Measurements from ENCODE around the gene EFNA2. TPM values are rescaled to one million over a fixed set of nuclear protein-coding genes. Genes with fewer than 3 reads are reported as not detected.
"Not testable (repeated sequence)": the region's sequence is repeated elsewhere in the genome, so short reads cannot be mapped to it uniquely, and the experiment has no call there.

Gene EFNA2
- total RNA-seq, 4 donors from 2014 or later = 30.5 to 112 (median 40.6) TPM

GRCh38 chr19:1316466-1316865 lies 30.8 kb downstream of the EFNA2 start:
- in situ Hi-C loops (cut with MboI; ENCODE audit: low pct_ligation_motif_present in 1 of 4, low pct_unique_long_range_greater_than_20kb in 1 of 4, low sequenced_read_pairs in 3 of 4) = no loop called here
- Histone ChIP-seq H3K27ac (no peak overlapping the region), H3K27me3 (peaks cover 87% of the 10 kb centered on the region), H3K36me3 (no peaks in the 10 kb centered on the region), H3K9me3 (no peaks in the 10 kb centered on the region), H3K4me3 (no peak overlapping the region), H3K4me1 (peaks cover 0 to 27% (median 14%) of the 10 kb centered on the region in 4 donors)
- WGBS, 2 donors (ENCODE audit: low coverage in 1 of 2) = 78% methylated on average over 12 of the region's 13 CpGs; no CpG with 5 or more reads in 1 of the 2 donors
- intact Hi-C loops (cut with DNase I; ENCODE audit: low total_unique reads) = no loop called here
- TF ChIP-seq CTCF (IDR thresholded peaks at IDR 0.05) (no peak), POLR2AphosphoS5 (IDR thresholded peaks at IDR 0.05) (no peak), EP300 (IDR thresholded peaks at IDR 0.05; ENCODE audit: low read depth) (no peak), POLR2A (IDR thresholded peaks at IDR 0.05) (no peak)
- DNase-seq = no peak

- H3K9me3 ChIP-seq = no peaks in the 10 kb centered on the region
- no peak for DNase-seq
- intact Hi-C loops (cut with DNase I; ENCODE audit: low total_unique reads) = no loop called here
- 62 to 66% methylated on average over 8 to 17 of the region's 17 CpGs for WGBS, 2 donors (ENCODE audit: low coverage in 1 of 2)
- no peak for TF ChIP-seq CTCF (IDR thresholded peaks at IDR 0.05)
- TF ChIP-seq POLR2A (IDR thresholded peaks at IDR 0.05) = no peak
- TF ChIP-seq POLR2AphosphoS5 (IDR thresholded peaks at IDR 0.05) = no peak
- TF ChIP-seq EP300 (IDR thresholded peaks at IDR 0.05; ENCODE audit: low read depth) = no peak
- in situ Hi-C loops (cut with MboI; ENCODE audit: low pct_ligation_motif_present in 1 of 4, low pct_unique_long_range_greater_than_20kb in 1 of 4, low sequenced_read_pairs in 3 of 4) = no loop called here
- H3K4me1 ChIP-seq = peaks cover 0 to 27% (median 14%) of the 10 kb centered on the region in 4 donors
- H3K36me3 ChIP-seq = no peaks in the 10 kb centered on the region
- no peak overlapping the region for H3K27ac ChIP-seq
- peaks cover 97% of the 10 kb centered on the region for H3K27me3 ChIP-seq
- H3K4me3 ChIP-seq = no peak overlapping the region
These were observed 31.8 kb downstream of the EFNA2 start for GRCh38 chr19:1317274-1318003.

- peaks cover 0 to 21% (median 11%) of the 10 kb centered on the region in 4 donors for H3K4me1 ChIP-seq
- peaks cover 94% of the 10 kb centered on the region for H3K27me3 ChIP-seq
- WGBS, 2 donors (ENCODE audit: low coverage in 1 of 2) = 25 to 41% methylated on average over 9 to 45 of the region's 46 CpGs
- H3K9me3 ChIP-seq = no peaks in the 10 kb centered on the region
- no peak for TF ChIP-seq EP300 (IDR thresholded peaks at IDR 0.05; ENCODE audit: low read depth)
- no peak for TF ChIP-seq CTCF (IDR thresholded peaks at IDR 0.05)
- no peak for TF ChIP-seq POLR2AphosphoS5 (IDR thresholded peaks at IDR 0.05)
- TF ChIP-seq POLR2A (IDR thresholded peaks at IDR 0.05) = no peak
- intact Hi-C loops (cut with DNase I; ENCODE audit: low total_unique reads) = no loop called here
- no peaks in the 10 kb centered on the region for H3K36me3 ChIP-seq
- in situ Hi-C loops (cut with MboI; ENCODE audit: low pct_ligation_motif_present in 1 of 4, low pct_unique_long_range_greater_than_20kb in 1 of 4, low sequenced_read_pairs in 3 of 4) = no loop called here
- DNase-seq = no peak
- H3K27ac ChIP-seq = no peak overlapping the region
- H3K4me3 ChIP-seq = no peak overlapping the region
These were observed 33.2 kb downstream of the EFNA2 start for GRCh38 chr19:1318678-1319471.

GRCh38 chr19:1320282-1320650 lies 34.6 kb downstream of the EFNA2 start:
- DNase-seq; intact Hi-C loops (cut with DNase I; ENCODE audit: low total_unique reads); H3K27ac ChIP-seq; H3K36me3 ChIP-seq; H3K4me3 ChIP-seq; in situ Hi-C loops (cut with MboI; ENCODE audit: low pct_ligation_motif_present in 1 of 4, low pct_unique_long_range_greater_than_20kb in 1 of 4, low sequenced_read_pairs in 3 of 4); H3K9me3 ChIP-seq: not testable (repeated sequence)
- Histone ChIP-seq H3K4me1 (peaks cover 7 to 21% (median 15%) of the 10 kb centered on the region in 4 donors), H3K27me3 (peaks cover 94% of the 10 kb centered on the region)
- WGBS, 2 donors (ENCODE audit: low coverage in 1 of 2) = 92% methylated on average over 3 of the region's 3 CpGs; no CpG with 5 or more reads in 1 of the 2 donors
